Activated T-helper 1 cell treated with anti-CD3 and anti-CD28 coated beads, Interleukin-2, amount 50 U/mL, for 16 hours (primary cell): ENCODE data around the gene POLR2E.
"Not testable (repeated sequence)": the region's sequence is repeated elsewhere in the genome, so short reads cannot be mapped to it uniquely, and the experiment has no call there.

ENCODE experiments used
- DNase-seq, 2 donors: peaks; one replicate each; pipeline ENCODE4 v3.0.0-alpha.2; 2020; ENCODE audit warnings: low read depth in 1 of 2, low spot score in 1 of 2

Gene POLR2E

DNA sequence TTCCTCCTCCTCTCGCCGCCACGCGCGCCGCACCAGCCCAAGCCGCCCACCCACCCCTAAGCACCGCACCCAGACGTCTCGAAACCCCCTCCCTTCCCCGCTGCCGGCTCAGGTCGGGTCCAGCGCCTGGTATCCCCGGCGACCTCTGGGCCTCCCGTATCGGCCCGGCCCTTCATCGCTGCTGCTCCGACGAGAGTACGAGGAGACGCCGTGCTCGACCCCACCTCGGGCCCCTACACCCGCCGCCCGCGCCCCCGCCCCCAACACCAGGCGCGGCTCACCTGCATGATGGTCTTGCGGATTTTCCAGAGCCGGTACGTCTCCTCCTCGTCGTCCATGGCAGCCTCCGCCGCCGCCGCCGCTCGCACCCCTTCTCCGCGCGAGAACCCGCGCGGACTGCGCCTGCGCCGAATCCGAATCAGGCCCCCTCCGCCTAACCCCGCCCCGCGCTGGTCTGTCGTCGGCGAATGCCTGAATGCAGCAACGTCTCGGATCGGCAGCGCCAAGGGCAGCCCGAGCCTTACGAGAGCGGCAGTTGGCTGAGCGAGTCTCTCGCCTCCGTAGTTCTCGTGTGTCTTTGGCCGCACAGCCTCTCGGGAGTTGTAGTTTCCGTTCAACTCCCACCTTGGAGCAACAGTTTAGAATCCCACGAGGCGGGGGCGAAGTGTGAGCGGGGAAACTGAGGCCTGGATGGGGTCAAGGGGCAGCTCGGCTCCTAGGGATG, at the start of gene POLR2E:
TSS of gene POLR2E (minus strand) at position 398 of the 724 bp plus-strand sequence. CDS start at position 338, 60 bp downstream.
- peak; percentile 94 to 97 for DNase-seq

DNA sequence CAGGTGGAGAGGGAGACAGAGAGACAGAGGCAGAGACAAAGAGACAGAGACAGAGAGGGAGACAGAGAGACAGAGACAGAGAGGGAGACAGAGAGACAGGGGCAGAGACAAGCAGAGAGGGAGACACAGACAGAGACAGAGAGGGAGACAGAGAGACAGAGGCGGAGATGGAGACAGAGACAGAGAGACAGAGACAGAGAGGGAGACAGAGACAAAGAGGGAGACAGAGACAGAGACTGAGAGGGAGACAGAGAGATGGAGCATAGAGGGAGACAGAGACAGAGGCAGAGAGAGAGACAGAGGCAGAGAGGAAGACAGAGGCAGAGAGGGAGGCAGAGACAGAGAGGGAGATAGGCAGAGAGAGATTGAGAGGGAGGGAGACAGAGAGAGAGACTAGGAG, 49.6 kb upstream of the POLR2E start:
- no peak for DNase-seq

DNA sequence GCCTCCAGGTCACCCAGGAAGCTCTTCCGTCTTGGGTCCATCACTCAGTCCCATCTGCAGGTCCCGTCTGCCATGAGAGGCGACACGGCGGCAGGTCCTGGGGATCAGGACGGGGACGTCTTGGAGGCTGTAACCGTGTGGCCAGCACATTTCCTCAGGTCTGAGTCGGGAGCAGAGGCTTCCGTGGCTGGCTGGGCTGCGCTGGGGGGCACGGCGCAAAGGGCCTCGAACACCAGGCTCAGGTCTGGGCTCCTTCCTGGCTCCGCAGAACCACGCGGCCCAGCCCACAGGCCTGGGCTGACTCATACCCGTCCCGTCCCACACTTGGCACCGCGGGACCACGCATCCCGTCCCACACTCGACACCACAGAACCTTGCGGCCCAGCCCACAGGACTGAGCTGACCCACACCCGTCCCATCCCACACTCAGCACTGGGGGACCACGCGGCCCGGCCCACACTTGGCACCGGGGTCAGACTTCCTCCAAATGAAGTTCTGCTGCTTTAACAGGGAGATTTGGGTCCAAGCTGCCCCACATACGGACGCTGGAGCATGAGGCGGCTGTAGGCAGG, 48.7 kb upstream of the POLR2E start:
- no peak for DNase-seq

DNA sequence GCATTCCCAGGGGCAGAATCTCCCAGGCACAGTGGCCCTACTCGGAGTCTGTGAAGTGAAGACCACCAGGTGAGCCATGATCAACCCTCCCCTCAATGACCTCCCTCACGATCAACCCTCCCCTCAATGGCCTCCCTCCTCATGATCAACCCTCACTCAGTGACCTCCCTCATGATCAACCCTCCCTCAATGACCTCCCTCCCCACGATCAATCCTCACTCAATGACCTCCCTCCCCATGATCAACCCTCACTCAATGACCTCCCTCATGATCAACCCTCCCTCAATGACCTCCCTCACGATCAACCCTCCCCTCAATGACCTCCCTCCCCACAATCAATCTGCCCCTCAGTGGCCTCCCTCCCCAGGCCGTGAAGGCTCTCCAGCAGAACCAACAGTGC, 46.8 kb upstream of the POLR2E start:
- DNase-seq: no peak

DNA sequence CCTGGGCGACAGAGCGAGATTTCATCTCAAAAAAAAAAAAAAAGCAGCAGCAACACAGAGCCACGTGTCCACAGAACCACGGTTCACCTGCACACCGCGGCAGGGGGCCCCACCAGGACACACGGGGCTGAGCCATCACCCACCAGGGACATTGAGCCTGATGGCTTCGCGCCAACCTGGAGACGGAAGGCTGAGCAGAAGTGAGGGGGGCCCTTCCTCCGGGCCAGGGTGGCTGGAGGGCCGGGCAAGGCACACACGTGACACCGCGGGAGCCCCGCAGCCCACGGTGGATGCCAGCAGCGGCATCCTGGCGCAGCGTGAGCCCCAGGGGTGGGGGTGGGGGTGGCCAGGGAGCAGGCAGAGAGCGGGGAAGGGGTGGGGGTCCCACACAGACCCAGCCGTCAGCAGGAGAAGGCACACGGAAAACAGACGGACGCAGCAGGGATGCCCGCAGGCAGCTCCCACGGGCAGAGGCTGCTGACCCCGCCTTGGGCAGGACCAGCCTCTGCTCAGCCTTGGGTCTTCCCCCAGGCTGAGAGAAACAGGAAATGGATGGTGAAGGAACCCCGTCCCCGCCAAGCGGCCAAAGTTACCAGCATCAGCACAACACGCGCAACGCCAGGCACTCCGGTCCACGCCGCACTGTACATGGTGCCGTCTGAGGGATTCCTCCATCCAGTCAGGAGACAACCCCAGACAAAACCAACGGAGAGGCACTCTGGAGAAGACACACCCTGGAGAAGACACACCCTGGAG, 45.3 kb upstream of the POLR2E start:
- no peak for DNase-seq

DNA sequence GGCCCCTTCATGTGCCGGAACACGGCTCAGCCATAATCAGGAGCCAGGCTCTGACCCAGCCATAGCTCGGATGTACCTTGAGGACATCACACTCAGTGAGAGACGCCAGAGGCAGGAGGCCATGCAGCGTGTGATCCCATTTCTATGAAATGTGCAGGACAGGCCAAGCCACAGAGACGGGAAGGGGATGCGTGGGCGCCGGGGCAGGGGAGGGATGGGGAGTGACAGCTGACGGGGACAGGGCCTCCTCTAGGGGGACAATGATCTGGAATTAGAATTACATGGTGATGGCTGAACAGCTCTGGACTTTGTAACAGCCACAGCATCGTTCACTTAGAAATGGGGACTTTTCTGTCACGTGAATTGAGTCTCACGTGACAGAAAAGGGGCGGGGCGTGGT, 44.0 kb upstream of the POLR2E start:
- DNase-seq: no peak

DNA sequence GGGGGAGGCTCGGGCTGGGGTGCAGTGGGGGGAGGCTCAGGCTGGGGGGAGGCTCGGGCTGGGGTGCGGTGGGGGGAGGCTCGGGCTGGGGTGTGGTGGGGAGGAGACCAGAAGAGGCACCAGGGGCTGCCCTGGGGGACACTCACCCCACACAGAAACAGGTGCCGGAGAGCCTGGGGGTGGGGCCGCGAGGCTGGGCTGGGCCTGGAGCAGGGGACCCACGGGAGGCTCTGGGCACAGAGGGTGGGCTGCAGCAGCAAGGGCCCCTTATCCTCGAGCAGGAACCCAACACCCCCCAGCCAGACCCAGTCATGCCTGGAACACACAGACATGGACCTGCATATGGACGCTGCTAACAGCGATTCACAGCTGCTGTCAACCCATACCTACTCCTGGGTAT, 42.9 kb upstream of the POLR2E start:
- no peak for DNase-seq

DNA sequence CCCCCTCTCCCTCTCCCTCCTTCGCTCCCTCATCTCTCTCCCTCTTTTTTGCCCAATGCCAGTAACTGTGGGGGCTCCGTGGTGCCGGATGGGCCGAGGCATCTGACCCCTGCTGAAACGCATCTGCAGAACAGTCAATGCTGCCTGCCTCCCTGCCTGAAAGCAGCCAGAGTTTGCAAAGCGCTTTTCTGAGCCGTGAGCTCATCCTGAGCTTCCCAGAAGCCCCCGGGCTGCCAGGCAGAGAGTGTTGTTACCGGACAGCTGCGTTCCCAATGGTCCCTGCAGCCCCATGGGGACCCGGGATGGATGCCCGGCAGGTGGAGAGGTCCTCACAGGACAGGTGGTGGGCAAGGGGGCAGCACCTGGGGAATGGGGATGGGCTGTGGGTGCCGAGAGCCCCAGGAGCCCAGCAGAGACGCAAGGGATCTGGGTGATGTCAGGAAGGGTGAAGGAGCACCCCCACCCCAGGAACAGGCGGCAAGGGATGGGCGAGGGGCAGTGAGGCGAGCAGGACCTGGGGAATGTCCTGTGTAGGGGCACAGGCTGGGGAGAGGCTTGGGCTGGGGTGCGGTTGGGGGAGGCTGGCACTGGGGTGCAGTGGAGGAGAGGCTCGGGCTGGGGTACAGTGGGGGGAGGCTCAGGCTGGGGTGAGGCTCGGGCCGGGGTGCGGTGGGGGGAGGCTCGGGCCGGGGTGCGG, 41.6 kb upstream of the POLR2E start:
- no peak for DNase-seq

DNA sequence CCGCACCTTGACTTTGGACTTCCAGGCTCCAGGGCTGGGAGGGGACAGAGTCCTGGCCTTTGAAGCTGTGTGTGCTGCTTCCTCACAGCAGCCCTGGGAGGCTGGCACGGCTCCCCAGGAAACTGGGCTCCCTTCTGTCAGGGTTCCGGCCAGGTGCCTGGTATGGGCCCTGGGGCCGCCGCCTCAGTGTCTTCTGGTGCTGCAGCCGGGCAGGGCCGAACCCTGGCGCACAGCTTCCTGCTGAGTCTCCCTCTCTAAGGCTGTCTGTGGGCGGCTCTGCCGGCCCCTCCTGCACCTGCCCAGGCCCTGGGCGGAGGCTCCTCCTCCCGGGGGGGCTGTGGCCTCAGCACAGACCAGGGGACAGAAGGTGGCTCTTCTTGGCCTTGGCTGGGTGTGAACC, 41.0 kb upstream of the POLR2E start:
- no peak for DNase-seq

DNA sequence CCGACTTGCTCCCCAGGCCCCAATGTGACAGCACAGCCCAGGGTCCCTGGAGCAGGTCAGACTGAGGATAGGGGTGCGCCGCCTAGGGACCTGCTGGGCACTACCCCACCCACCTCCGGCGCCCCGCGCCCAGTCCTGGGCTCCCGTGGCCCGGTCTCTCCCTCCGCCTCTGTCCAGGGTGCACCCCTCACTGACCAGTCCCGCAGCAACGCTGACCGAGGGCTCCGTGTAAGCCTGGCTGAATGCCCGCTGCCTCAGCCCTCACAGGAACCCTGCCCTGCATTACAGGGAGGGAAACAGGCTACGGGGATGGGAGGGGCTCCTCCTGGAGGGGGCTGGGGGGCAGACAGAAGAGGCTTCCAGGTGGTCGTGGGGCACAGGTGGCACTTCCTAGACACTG, 40.3 kb upstream of the POLR2E start:
- DNase-seq: no peak

DNA sequence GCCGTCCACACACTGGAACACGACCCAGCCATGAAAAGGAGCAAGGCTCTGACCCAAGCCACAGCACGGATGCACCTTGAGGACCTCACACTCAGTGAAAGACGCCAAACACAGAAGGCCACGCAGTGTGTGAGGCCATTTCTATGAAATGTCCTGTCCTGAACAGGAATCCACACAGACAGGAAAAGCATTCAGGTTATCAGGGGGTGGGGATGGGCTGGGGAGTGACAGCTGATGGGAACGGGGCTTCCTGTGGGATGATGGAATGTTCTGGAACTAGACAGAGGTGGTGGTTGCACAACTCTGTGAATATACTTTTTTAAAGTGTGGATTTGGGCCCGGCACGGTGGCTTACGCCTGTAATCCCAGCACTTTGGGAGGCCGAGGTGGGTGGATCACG, 39.3 kb upstream of the POLR2E start:
- no peak for DNase-seq

DNA sequence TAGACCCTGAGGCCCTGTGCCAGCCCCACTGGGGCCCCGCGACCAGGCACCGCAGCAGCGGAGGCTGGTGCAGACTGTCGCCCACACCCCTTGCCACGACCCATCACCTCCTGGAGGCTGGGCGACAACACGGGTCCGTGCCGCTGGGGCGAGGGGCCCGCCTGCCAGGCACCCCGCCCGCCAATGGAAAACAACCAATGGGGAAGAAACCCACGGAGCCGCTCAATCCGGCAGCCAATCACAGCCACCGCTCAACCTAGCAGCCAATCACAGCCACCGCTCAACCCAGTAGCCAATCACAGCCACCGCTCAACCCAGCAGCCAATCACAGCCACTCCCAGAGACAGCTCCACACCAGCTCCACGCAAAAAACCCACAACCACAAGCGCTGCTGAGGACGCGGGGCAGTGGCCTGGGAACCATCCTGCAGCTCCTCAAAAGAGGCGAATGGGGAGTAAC, 38.3 kb upstream of the POLR2E start:
- DNase-seq: peak; percentile 56 to 81

DNA sequence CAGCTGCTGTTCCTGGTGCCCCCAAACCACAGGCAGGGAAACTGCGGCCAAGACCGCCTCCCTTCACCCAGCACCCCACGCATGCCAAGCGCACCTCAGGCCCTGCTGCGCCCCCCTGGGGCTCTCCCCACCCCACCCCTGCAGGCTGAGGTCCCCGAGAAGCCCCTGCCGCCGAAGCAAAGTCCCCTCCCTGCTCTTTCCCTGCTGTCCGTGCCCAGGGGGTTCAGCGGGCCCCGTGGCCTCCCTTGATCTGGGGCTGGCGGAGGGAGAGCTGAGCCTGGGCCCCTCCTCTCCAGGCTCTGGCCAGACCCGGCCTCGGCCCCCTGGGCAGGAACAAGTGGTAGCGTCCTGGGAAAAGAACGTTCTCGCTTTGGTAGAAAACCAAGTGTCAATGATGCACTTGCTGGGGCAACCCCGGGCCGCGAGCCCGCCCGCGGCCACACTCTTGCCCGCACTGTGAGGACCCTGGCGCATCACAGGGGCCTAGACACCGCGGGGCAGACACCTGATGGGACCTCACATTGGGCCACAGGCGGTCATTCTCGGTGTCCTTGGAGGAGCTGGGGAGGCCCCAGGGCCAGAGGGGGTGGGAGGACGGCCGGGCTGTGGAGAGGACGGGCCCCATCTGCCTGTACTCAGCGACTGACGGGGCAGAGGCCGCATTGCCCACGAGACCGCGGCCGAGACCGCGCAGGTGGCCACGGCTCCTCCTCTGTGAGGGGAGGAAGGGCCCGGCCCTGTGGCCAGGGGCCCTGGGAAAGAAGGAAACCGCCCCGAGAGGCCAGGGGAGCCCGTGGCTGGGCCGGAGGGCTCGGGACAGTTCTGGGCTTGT, 37.6 kb upstream of the POLR2E start:
- no peak for DNase-seq

DNA sequence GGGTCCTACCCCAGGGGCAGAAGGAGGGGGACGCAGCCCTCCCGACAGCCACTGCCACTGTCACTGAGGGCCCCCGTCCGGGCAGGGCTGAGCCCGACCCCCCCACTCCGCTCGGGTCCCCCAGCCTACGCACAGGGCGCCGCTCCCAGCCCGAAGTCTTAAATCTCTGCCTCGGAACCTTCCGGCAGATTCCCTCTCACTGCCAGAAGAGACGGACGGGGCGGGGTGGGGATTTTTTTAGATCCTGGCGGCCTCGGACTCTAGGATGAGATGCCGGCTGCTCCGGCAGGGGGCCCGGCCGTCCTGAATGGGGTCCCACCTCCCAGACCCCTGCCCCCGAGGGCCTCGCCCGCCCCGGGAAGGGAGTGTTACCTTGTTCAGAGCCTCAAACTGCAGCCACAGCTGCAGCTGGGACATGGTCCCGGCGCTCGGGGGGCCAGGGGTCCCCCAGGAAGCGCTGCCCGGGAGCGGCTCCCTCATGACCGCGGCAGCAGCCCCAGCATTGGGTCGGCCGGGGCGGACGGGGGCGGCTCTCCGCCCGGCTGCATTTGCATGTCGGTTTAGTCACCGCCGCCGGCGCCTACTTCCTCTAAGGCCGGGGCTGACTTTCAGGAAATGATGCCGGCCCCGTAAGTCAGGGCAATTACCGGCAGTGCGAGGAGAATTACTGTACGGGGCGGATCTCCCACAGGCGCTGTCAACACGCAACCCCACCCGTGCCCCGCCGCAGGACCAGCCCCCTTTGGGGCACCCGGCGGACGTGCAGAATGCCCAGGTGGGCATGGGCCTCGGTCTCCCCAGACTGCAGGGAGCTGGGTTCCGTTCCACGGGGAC, 36.8 kb upstream of the POLR2E start:
- peak; percentile 64 to 85 for DNase-seq

DNA sequence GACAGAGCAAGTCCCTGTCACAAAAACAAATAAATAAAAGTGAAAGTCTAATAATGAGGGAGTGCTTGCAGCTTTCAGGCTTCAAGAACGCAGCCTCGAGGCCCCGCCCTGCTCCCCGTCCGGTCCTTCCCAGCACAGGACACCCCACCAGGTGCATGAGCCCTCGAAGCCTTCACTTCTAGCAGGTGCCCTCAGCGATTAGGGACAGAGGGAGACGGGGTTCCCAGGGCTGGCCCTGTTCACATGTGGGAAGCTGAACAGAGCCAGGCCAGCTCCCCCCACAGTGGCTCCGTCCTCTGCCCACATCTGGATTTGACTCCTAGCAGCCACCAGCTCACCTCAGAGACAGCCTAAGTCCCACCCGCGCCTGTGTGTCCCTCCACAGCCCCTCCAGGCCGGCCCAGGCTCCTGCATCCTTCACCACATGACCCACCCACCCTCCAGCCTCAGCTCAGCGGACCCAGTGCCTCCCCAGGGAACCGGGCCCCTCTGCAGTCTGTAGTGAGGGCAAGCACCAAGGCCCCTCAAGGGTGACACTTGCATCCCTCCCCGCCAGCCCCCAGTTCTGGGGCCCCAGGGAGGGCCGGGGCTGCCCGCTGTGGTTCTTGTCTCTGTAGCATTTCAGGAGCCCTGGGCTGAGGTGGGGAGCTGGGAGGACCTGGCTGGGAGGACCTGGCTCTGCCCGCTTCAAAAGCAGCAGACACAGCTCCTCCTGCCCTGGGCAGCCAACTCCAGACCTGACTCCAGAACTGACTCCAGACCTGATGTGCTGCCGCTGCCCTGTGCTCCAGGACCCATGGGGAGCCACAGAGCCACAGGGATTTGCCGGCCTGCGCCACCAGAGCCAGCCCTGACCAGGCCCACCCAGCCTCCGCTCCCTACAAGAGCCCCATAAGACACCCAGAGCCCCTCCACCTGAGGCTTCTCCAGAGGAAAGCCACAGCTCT, 35.9 kb upstream of the POLR2E start:
- peak; percentile 37 to 44 for DNase-seq

DNA sequence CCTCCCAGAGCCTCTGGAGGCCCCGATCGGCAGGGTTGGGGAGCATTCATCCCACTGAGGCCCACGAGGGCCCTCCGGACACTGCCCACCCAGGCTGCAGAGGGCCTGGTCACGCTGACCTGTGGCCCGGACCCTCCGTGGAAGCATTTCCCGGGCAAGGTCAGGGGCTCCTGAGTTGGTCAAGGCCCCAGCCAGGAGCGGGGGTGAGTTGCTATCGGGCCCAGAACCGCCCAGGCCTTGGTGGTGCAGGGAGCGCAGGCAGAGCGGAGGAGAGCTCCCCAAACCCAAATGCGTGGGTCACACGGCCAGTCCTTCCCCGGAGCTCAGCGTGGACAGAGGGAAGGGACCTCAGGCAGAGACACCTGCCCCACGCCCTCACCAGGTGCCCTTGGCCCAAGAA, 34.4 kb upstream of the POLR2E start:
- no peak for DNase-seq

DNA sequence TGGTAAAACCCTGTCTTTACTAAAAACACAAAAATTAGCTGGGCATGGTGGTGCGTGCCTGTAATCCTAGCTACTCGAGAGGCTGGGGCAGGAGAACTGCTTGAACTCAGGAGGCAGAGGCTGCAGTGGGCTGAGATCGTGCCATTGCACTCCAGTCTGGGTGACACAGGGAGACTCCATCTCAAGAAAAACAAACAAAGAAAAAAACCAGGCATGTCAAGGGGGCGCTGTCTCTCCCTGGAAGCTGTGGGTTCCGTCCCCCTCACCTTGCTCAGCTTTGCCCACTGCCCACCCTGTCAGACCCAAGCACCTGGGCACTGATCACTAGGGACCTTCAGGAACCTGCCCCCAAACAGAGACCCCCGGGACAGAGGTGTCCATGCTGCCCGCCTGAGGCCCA, 33.9 kb upstream of the POLR2E start:
- DNase-seq: not testable (repeated sequence)

DNA sequence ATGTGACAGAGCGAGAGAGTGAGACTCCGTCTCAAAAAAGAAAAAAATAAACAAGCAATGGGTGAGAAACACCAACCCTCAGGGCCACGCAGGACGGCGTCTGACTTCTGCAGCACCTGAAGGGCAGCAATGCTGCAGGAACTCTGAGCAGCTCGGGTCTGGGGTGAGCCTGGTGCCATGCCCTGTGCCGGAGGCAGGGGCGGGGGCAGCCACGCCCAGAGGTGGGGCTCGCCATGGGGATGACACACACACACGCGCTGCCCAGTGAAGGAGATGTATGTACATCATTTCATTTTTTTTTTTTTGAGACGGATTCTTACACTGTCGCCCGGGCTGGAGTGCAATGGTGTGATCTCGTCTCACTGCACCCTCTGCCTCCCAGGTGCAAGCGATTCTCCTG, 32.9 kb upstream of the POLR2E start:
- DNase-seq: no peak
